Left lung (tissue), 10 donors: Measurements from ENCODE around the gene SND1. TPM values are rescaled to one million over a fixed set of nuclear protein-coding genes. Genes with fewer than 3 reads are reported as not detected.

Experiments
- ATAC-seq: fragments of 200-7000 bp; cut with Tn5 transposase; one replicate; pipeline ENCODE4 v1.9.1; 2020; ENCODE audit warnings: moderate library complexity
- DNase-seq, 4 donors: peaks; one replicate each; pipeline ENCODE4 v3.0.0-alpha.2; 2013 to 2020
- H3K27ac ChIP-seq, 2 donors: fragments of 200-600 bp; sonication (generic) in 1 of 2; one replicate each; pipeline versions ENCODE4 v1.5.0 to v1.8.0; 2020 to 2021
- H3K27me3 ChIP-seq, 2 donors: fragments of 200-600 bp; sonication (generic) in 1 of 2; one replicate each; pipeline versions ENCODE4 v1.5.0 to v1.8.0; 2020 to 2021
- H3K36me3 ChIP-seq, 2 donors: fragments of 200-600 bp; sonication (generic) in 1 of 2; one replicate each; pipeline versions ENCODE4 v1.5.0 to v1.8.0; 2020 to 2021
- H3K4me1 ChIP-seq, 2 donors: fragments of 200-600 bp; one replicate each; pipeline ENCODE4 v1.8.0; 2021
- H3K4me3 ChIP-seq, 2 donors: fragments of 200-600 bp; sonication (generic) in 1 of 2; one replicate each; pipeline versions ENCODE4 v1.5.0 to v1.8.0; 2020 to 2021; ENCODE audit warnings: mild to moderate bottlenecking in 1 of 2
- H3K9me3 ChIP-seq, 2 donors: fragments of 200-600 bp; sonication (generic) in 1 of 2; one replicate each; pipeline versions ENCODE4 v1.5.0 to v1.8.0; 2020 to 2021
- intact Hi-C, 2 donors: fragments of 100-400 bp; cut with DNase I; formaldehyde crosslinking; loops; one replicate each; pipeline versions ENCODE4 v1.11.2 to v1.14.2; 2022
- polyA plus RNA-seq, 6 donors: library from polyadenylated mRNA; unstranded; fragments of 120-200 nt; gene quantifications; one replicate each; pipeline ENCODE4 v1.2.1, GENCODE V29; 2013; ENCODE audit not compliant: insufficient read length in 6 of 6
- total RNA-seq, 2 donors: library from RNA; stranded (reverse); fragmentation: NEBNext Ultra II Directional; extraction: Animal tissue kit (Norgen Biotek cat#: 25700); gene quantifications; one replicate each; pipeline ENCODE4 v1.2.1, GENCODE V29; 2021
- TF ChIP-seq, protein P1 (sequence below), 2 donors: fragments of 200-600 bp; sonication (generic) in 1 of 2; IDR thresholded peaks; one replicate each; pipeline versions ENCODE4 v1.5.0 to v1.8.0; 2021; ENCODE audit warnings: antibody characterized with exemption in 2 of 2
- donor health status: DM: no; HTN: yes; CAD: no.
- donor health status: DM: no; HTN: no; CAD: no.

The SND1 gene
- total and polyA plus RNA-seq, 8 donors: 141 to 229 (median 156) TPM

DNA sequence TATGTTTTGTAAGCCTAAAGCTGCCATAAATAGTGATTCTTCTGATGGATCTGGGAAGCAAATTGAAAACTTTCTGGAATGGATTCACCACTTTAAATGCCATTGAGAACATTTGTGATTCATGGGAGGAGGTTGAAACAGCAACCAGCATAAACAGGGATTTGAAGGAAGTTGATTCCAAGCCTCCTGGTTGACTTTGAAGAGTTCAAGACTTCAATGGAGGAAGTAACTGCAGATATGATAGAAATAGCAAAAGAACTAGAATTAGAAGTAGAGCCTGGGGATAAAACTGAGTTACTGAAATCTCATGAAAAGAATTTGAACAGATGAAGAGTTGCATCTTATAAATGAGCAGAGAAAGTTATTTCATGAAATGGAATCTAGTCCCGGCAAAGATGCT is 280.1 kb downstream of the SND1 start:
- TF ChIP-seq, protein P1, sequence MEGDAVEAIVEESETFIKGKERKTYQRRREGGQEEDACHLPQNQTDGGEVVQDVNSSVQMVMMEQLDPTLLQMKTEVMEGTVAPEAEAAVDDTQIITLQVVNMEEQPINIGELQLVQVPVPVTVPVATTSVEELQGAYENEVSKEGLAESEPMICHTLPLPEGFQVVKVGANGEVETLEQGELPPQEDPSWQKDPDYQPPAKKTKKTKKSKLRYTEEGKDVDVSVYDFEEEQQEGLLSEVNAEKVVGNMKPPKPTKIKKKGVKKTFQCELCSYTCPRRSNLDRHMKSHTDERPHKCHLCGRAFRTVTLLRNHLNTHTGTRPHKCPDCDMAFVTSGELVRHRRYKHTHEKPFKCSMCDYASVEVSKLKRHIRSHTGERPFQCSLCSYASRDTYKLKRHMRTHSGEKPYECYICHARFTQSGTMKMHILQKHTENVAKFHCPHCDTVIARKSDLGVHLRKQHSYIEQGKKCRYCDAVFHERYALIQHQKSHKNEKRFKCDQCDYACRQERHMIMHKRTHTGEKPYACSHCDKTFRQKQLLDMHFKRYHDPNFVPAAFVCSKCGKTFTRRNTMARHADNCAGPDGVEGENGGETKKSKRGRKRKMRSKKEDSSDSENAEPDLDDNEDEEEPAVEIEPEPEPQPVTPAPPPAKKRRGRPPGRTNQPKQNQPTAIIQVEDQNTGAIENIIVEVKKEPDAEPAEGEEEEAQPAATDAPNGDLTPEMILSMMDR (IDR thresholded peaks at IDR 0.05): no peak
- no peak for DNase-seq
- Histone ChIP-seq H3K27me3 (no peaks in the 10 kb centered on the region), H3K9me3 (no peaks in the 10 kb centered on the region), H3K36me3 (peaks cover 0 to 40% of the 10 kb centered on the region in 2 donors), H3K27ac (no peak overlapping the region), H3K4me3 (no peak overlapping the region), H3K4me1 (peaks cover 0 to 6% of the 10 kb centered on the region in 2 donors)
- ATAC-seq: no peak
- intact Hi-C loops: no loop called here

DNA sequence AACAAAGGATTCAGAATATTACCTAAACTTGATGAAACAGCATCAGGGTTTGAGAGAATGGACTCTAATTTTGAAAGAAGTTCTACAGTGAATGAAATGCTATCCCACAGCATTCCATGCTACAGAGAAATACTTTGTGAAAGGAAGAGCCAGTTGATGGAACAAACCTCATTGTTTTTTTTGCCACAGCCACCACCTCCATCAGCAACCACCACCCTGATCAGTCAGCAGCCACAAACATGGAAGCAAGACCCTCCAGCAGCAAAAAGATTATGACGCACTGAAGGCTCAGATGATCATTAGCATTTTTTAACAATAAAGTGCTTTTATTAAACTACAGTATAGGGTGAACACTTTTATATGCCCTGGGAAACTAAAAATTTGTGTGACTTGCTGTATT is 280.5 kb downstream of the SND1 start:
- ATAC-seq (no peak), DNase-seq (no peak)
- H3K4me1 ChIP-seq: peaks cover 0 to 2% of the 10 kb centered on the region in 2 donors
- no peak overlapping the region for H3K27ac ChIP-seq
- no peaks in the 10 kb centered on the region for H3K27me3 ChIP-seq
- TF ChIP-seq, protein P1 (IDR thresholded peaks at IDR 0.05): no peak
- peaks cover 0 to 40% of the 10 kb centered on the region in 2 donors for H3K36me3 ChIP-seq
- H3K9me3 ChIP-seq: no peaks in the 10 kb centered on the region
- no peak overlapping the region for H3K4me3 ChIP-seq
- intact Hi-C loops: no loop called here

DNA sequence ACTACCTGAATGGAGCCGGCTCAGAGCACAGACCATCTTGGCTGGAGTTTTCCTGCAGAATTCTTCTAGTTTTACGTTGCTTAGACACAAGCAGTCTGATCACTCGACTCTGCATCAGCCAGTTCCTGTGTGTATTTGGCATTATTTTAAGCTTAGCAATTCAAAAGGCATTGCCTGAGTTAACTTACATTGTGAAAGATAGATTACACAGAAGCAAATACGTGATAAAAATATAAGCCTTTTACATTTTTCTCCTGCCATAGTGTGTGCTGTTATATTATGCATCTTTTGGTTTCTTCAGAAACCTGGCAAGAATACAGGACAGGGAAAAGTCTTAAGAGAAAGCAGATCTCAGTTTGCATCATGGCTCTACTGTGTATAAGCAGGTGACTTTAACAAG is 281.2 kb downstream of the SND1 start:
- TF ChIP-seq, protein P1 (IDR thresholded peaks at IDR 0.05): no peak
- H3K4me3 ChIP-seq: no peak overlapping the region
- H3K36me3 ChIP-seq: peaks cover 0 to 40% of the 10 kb centered on the region in 2 donors
- intact Hi-C loops: no loop called here
- no peak overlapping the region for H3K27ac ChIP-seq
- no peaks in the 10 kb centered on the region for H3K9me3 ChIP-seq
- DNase-seq (no peak), ATAC-seq (no peak)
- no peaks in the 10 kb centered on the region for H3K4me1 ChIP-seq
- no peaks in the 10 kb centered on the region for H3K27me3 ChIP-seq

DNA sequence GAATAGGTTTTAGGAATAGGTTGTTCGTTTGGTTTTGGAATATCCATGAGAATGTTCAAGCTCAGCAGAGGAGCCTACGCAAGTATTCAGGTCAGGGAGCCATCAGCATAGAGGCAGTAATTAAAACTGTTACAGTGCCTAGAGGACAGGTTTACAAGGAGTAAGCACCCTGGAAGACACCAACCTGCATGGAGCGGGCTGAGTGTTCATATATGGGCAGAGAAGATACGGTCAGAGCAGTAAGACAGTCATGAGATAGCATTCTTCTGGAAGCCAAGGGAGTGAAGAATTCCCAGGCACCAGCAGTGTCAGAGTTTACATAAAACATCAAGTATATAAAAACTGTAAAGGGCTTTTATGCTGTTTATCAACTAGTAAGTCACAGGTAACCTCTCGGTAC is 282.7 kb downstream of the SND1 start:
- Histone ChIP-seq H3K27me3 (no peaks in the 10 kb centered on the region), H3K4me1 (no peaks in the 10 kb centered on the region), H3K9me3 (no peaks in the 10 kb centered on the region), H3K36me3 (peaks cover 0 to 28% of the 10 kb centered on the region in 2 donors), H3K27ac (no peak overlapping the region), H3K4me3 (no peak overlapping the region)
- ATAC-seq (no peak), DNase-seq (no peak)
- TF ChIP-seq, protein P1 (IDR thresholded peaks at IDR 0.05): no peak
- intact Hi-C loops: no loop called here

DNA sequence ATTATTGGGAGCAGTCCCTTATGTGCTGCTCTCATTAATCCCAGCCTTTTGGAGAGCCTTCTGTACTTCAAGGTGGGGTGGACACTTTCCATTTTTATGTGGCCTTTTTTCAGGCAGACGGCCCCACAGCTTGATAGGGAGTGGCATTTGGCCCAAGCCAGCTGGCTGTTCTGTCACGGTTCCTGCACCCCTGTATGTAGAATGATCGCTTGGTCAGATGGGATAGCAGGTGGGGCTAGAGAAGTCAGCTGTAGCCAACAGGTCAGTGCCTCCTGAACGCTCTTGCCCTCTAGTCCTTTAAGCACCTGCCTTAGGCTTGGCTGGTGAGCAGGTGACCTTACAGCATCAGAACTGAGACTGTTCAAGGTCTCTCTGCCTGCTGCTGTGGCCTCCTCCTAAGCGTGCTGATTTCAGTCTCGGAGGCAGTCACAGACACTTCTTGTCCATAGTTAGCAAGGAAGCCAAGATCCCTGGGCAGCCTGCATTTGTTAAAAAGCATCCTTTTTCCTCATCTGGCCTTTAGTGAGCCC is 283.9 kb downstream of the SND1 start:
- intact Hi-C loops: no loop called here
- Histone ChIP-seq H3K36me3 (peaks cover 0 to 16% of the 10 kb centered on the region in 2 donors), H3K27me3 (no peaks in the 10 kb centered on the region), H3K4me1 (no peaks in the 10 kb centered on the region), H3K9me3 (no peaks in the 10 kb centered on the region), H3K4me3 (no peak overlapping the region), H3K27ac (no peak overlapping the region)
- ATAC-seq (no peak), DNase-seq (no peak)
- TF ChIP-seq, protein P1 (IDR thresholded peaks at IDR 0.05): no peak
